K562 (cell line): Measurements from ENCODE around the gene SDHAF1. TPM values are rescaled to one million over a fixed set of nuclear protein-coding genes. Genes with fewer than 3 reads are reported as not detected.

Experiments used
- ATAC-seq: fragments of 200-7000 bp; cut with Tn5 transposase; 3 replicates; pipeline ENCODE4 v1.9.1; 2020; ENCODE audit warnings: moderate library complexity
- BruUV-seq: library from RNA; stranded (reverse); fragments of 400-500 nt; replicated peaks from 2 replicates; lab custom pipeline; 2021; lab: Mats Ljungman, UMichigan
- CTCF ChIA-PET: fragments of 300-600 bp; formaldehyde crosslinking; extraction: SDS; loops from one replicate; lab custom pipeline; 2021; ENCODE audit warnings: low intra/inter-chr PET ratio; lab: Yijun Ruan, JAX
- POLR2A ChIA-PET: fragments of 300-600, 350-650 bp; sonication (Branson Sonifier 250); formaldehyde crosslinking; extraction: SDS; loops from one replicate; lab custom pipeline; 2021; ENCODE audit warnings: antibody characterized with exemption, inconsistent platforms; lab: Yijun Ruan, JAX
- DNase-seq, 4 experiments: peaks; one replicate each; pipeline versions ENCODE4 v3.0.0 to v3.0.0-alpha.2; 2011 to 2018; ENCODE audit warnings: low spot score in 3 of 4, mixed read lengths in 3 of 4; ENCODE audit errors: extremely low read depth in 1 of 4
- FAIRE-seq: peaks from 2 replicates; lab custom pipeline; 2011; peaks lifted over from hg19 to GRCh38; lab: Jason Lieb, UNC
- H2AFZ ChIP-seq: 2 replicates; pipeline ENCODE4 v1.6.0; 2011; ENCODE audit warnings: low read depth, low read length, control low read depth, inconsistent platforms
- H3K27ac ChIP-seq: fragments of 200-600 bp; 3 replicates; pipeline ENCODE4 v1.8.0; 2011; ENCODE audit warnings: low read depth, mild to moderate bottlenecking, control low read depth, inconsistent platforms, low read length, moderate library complexity, mixed read lengths; ENCODE audit errors: extremely low read depth
- H3K27me3 ChIP-seq, 2 experiments: fragments of 300-600 bp in 1 of 2; 2 replicates in 1 of 2; 3 replicates in 1 of 2; pipeline versions ENCODE4 v1.6.0 to v1.8.0; 2011; ENCODE audit warnings: inconsistent platforms in 2 of 2, low read length in 2 of 2, mild to moderate bottlenecking in 1 of 2, mixed read lengths in 1 of 2, moderate library complexity in 1 of 2; ENCODE audit not compliant: control insufficient read depth in 2 of 2, insufficient read depth in 2 of 2
- H3K36me3 ChIP-seq: fragments of 300-600 bp; 3 replicates; pipeline ENCODE4 v1.8.0; 2011; ENCODE audit warnings: mild to moderate bottlenecking, low read length, inconsistent platforms; ENCODE audit not compliant: control insufficient read depth, insufficient read depth
- H3K4me1 ChIP-seq, 2 experiments: fragments of 200-600 bp in 1 of 2; replicated peaks in 1 of 2; 2 replicates in 1 of 2; 3 replicates in 1 of 2; pipeline versions ENCODE4 v1.5.1 to v1.8.0; 2011; ENCODE audit warnings: inconsistent platforms in 2 of 2, low read length in 2 of 2, mild to moderate bottlenecking in 1 of 2, mixed read lengths in 1 of 2, moderate library complexity in 1 of 2; ENCODE audit not compliant: control insufficient read depth in 2 of 2, insufficient read depth in 2 of 2
- H3K4me2 ChIP-seq: 2 replicates; pipeline ENCODE4 v1.6.1; 2011; ENCODE audit warnings: low read length, control low read depth, inconsistent platforms, mixed read lengths; ENCODE audit not compliant: insufficient read depth
- H3K4me3 ChIP-seq: fragments of 200-600 bp; sonication (generic), shearing (Covaris generic); 2 replicates; pipeline ENCODE4 v1.5.1; 2016; ENCODE audit warnings: control low read depth, inconsistent platforms
- H3K79me2 ChIP-seq: fragments of 200-600 bp; 3 replicates; pipeline ENCODE4 v1.8.0; 2011; ENCODE audit warnings: low read length, inconsistent platforms; ENCODE audit not compliant: control insufficient read depth, insufficient read depth
- H3K9ac ChIP-seq, 2 experiments: 2 replicates each; pipeline versions ENCODE4 v1.6.0 to v1.6.1; 2011; ENCODE audit warnings: low read depth in 2 of 2, low read length in 2 of 2, control low read depth in 1 of 2, inconsistent platforms in 1 of 2, mild to moderate bottlenecking in 1 of 2, mixed read lengths in 1 of 2; ENCODE audit not compliant: insufficient read depth in 1 of 2
- H3K9me1 ChIP-seq: one replicate; pipeline ENCODE4 v1.6.0; 2011; ENCODE audit warnings: inconsistent platforms, mild to moderate bottlenecking, low read length, moderate library complexity; ENCODE audit not compliant: control insufficient read depth, insufficient read depth
- H3K9me3 ChIP-seq: replicated peaks from 2 replicates; pipeline ENCODE4 v1.5.1; 2011; ENCODE audit warnings: low read depth, low read length, inconsistent platforms; ENCODE audit not compliant: control insufficient read depth, insufficient read depth
- H4K20me1 ChIP-seq: replicated peaks from 2 replicates; pipeline ENCODE4 v1.6.1; 2011; ENCODE audit warnings: low read length, inconsistent platforms, mixed read lengths; ENCODE audit not compliant: control insufficient read depth, insufficient read depth
- ATF7 ChIP-seq: fragments of 450-650 bp; IDR thresholded peaks from 2 replicates; pipeline ENCODE4 v1.7.1; 2014; ENCODE audit warnings: mild to moderate bottlenecking, moderate library complexity
- POLR2G ChIP-seq: fragments of 200-400 bp; formaldehyde crosslinking; IDR thresholded peaks from 2 replicates; pipeline ENCODE4 v1.6.1; 2017; ENCODE audit warnings: low read depth, mild to moderate bottlenecking, antibody characterized with exemption, low read length, moderate library complexity
- RBFOX2 ChIP-seq: fragments of 200-400 bp; formaldehyde crosslinking; IDR thresholded peaks from 2 replicates; pipeline ENCODE4 v1.6.1; 2017; ENCODE audit warnings: low read depth, mild to moderate bottlenecking, low read length, moderate library complexity
- WGBS: fragments of 100-300 bp; shearing (Covaris generic); methylation state at CpG from one replicate; pipeline ENCODE4 v1.1.6; 2016; ENCODE audit warnings: low coverage, mixed read lengths; ENCODE audit not compliant: insufficient coverage; ENCODE audit errors: missing lambda C conversion rate; 5-methylcytosine and 5-hydroxymethylcytosine counted together
- in situ Hi-C: fragments of 300-500 bp; cut with MboI; formaldehyde crosslinking; loops from 4 replicates; pipeline ENCODE4 v1.15.0; 2018; ENCODE audit warnings: inconsistent platforms, mixed read lengths
- intact Hi-C: fragments of 100-400 bp; cut with micrococcal nuclease; formaldehyde crosslinking; loops from 2 replicates; pipeline ENCODE4 v1.14.2; 2022
- polyA plus RNA-seq, 8 experiments: library from polyadenylated mRNA; depleted of rRNA in 4 of 8; stranded (reverse) in 5 of 8; unstranded in 3 of 8; fragments of >200 nt; fragmentation: Nextera tagmentation in 2 of 8; fragmentation: Illumina TruSeq in 1 of 8; extraction: Ambion mirVana in 2 of 8; extraction: Trizol in 1 of 8; gene quantifications; 2 replicates each; pipeline versions ENCODE4 v1.2.1 to v1.2.3, GENCODE V29; 2011 to 2014; ENCODE audit warnings: inconsistent platforms in 1 of 8, missing spikeins in 1 of 8
- total RNA-seq, 7 experiments: library from RNA; depleted of rRNA in 6 of 7; stranded (reverse); fragments of >200 nt in 6 of 7; fragmentation: Illumina TruSeq in 2 of 7; extraction: Trizol in 2 of 7; gene quantifications; 2 replicates each; pipeline versions ENCODE4 v1.2.1 to v1.2.3, GENCODE V29; 2011 to 2021; ENCODE audit warnings: low replicate concordance in 1 of 7
- TF ChIP-seq, protein P1 (sequence below): sonication (generic); formaldehyde crosslinking; IDR thresholded peaks from 2 replicates; pipeline ENCODE4 v1.8.1; 2023; ENCODE audit warnings: mild to moderate bottlenecking, missing genetic modification reagents

The SDHAF1 gene
- total and polyA plus RNA-seq, 9 of the 15 experiments (the other 6 are each of a cell fraction or from before 2014, with no cell fraction given): 0.42 to 55.7 (median 18.8) TPM

DNA sequence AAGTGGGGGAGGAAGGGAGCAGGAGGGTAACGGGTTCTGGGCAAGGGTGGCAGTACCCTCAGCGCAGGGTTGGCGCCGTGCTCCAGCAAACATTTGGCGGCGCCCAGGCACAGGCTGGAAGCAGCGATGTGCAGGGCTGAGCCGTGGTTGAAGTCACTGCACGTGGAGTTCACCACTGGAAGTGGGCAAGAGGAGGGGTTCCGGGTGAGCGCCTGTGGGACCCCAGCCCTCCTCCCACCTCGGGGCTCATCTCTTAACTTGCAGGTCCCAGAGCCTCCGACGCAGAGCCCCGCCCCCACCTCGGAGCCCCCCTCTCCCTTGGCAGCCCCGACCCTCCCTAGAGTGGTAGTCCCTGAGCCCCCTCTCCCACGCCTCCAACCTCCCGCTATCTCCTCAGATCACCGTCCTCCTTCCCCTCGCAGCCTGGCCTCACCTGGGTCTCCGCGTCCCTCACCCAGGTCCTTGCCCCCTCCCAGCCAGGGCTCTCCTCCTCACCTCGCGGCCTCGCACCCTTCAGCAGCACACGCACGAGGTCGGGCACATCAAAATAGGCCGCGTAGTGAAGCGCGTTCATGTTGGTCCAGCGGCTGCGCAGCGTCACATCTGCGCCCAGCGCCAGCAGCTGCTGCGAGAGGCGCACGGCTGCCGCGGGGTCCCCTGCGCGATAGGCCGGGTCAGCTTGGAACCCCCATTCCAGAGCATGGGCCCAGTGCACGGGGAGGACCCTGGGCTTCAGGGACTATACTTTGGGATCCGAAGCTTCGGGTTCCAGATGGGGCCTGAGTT lies 31.3 kb downstream of the SDHAF1 start:
- intact Hi-C loops: no loop called here
- H4K20me1 ChIP-seq: no peaks in the 10 kb centered on the region
- peaks cover 0 to 7% of the 10 kb centered on the region in 2 experiments; a peak in 1 of 5 replicates for H3K4me1 ChIP-seq
- no peaks in the 10 kb centered on the region for H3K9me1 ChIP-seq
- DNase-seq (no peak), FAIRE-seq (no peak), ATAC-seq (no peak)
- BruUV-seq: no TSS peak
- no peaks in the 10 kb centered on the region for H3K79me2 ChIP-seq
- peaks cover 47% of the 10 kb centered on the region; the same call in 2 of the 3 replicates for H3K36me3 ChIP-seq
- TF ChIP-seq, protein P1, sequence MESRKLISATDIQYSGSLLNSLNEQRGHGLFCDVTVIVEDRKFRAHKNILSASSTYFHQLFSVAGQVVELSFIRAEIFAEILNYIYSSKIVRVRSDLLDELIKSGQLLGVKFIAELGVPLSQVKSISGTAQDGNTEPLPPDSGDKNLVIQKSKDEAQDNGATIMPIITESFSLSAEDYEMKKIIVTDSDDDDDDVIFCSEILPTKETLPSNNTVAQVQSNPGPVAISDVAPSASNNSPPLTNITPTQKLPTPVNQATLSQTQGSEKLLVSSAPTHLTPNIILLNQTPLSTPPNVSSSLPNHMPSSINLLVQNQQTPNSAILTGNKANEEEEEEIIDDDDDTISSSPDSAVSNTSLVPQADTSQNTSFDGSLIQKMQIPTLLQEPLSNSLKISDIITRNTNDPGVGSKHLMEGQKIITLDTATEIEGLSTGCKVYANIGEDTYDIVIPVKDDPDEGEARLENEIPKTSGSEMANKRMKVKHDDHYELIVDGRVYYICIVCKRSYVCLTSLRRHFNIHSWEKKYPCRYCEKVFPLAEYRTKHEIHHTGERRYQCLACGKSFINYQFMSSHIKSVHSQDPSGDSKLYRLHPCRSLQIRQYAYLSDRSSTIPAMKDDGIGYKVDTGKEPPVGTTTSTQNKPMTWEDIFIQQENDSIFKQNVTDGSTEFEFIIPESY (CRISPR knock-in tag): peak; percentile 51; the same call in 1 of the 2 replicates
- TF ChIP-seq ATF7: no peak
- TF ChIP-seq RBFOX2: 0 out of 2 replicates have a peak, but pooled peaks have one; percentile 32
- TF ChIP-seq POLR2G: peak; percentile 41; the same call in 1 of the 2 replicates
- no peaks in the 10 kb centered on the region for H3K9me3 ChIP-seq
- no peak overlapping the region; a peak in 1 of 4 replicates for H3K9ac ChIP-seq
- H3K27me3 ChIP-seq: no peaks in the 10 kb centered on the region
- H3K4me2 ChIP-seq: no peak overlapping the region
- WGBS: 97% methylated on average over 25 of the region's 49 CpGs
- CTCF ChIA-PET: no interaction called here
- H3K4me3 ChIP-seq: no peak overlapping the region
- in situ Hi-C loops: no loop called here
- H2AFZ ChIP-seq: no peak overlapping the region
- POLR2A ChIA-PET: no interaction called here
- no peak overlapping the region for H3K27ac ChIP-seq
